Activated naive CD4-positive, alpha-beta T cell treated with anti-CD3 and anti-CD28 coated beads, Interleukin-2, amount 10 ng/mL, durations not matched to agents 7 days and 5 days (primary cell): ENCODE results near the gene SYT3.

Experiments used
- CTCF ChIA-PET: fragments of 350-600 bp; sonication (Branson Sonifier 250); formaldehyde crosslinking; loops from one replicate; lab custom pipeline; 2021; ENCODE audit warnings: antibody characterized with exemption; lab: Charles Lee
- DNase-seq: peaks from one replicate; pipeline ENCODE4 v3.0.0-alpha.2; 2020
- H3K27ac Mint-ChIP-seq: one replicate; pipeline ENCODE4 v1.8.0; 2021; ENCODE audit warnings: mild to moderate bottlenecking, moderate library complexity, mixed read lengths
- H3K27me3 Mint-ChIP-seq: one replicate; pipeline ENCODE4 v1.8.0; 2021; ENCODE audit warnings: mild to moderate bottlenecking, mixed read lengths
- H3K36me3 Mint-ChIP-seq: one replicate; pipeline ENCODE4 v1.8.0; 2021; ENCODE audit warnings: mixed read lengths
- H3K4me1 Mint-ChIP-seq: one replicate; pipeline ENCODE4 v1.8.0; 2021; ENCODE audit warnings: mixed read lengths
- H3K4me3 Mint-ChIP-seq: one replicate; pipeline ENCODE4 v1.8.0; 2021; ENCODE audit warnings: mild to moderate bottlenecking, moderate library complexity, mixed read lengths
- H3K9me3 Mint-ChIP-seq: one replicate; pipeline ENCODE4 v1.8.0; 2021; ENCODE audit warnings: mixed read lengths

SYT3 gene, protein sequence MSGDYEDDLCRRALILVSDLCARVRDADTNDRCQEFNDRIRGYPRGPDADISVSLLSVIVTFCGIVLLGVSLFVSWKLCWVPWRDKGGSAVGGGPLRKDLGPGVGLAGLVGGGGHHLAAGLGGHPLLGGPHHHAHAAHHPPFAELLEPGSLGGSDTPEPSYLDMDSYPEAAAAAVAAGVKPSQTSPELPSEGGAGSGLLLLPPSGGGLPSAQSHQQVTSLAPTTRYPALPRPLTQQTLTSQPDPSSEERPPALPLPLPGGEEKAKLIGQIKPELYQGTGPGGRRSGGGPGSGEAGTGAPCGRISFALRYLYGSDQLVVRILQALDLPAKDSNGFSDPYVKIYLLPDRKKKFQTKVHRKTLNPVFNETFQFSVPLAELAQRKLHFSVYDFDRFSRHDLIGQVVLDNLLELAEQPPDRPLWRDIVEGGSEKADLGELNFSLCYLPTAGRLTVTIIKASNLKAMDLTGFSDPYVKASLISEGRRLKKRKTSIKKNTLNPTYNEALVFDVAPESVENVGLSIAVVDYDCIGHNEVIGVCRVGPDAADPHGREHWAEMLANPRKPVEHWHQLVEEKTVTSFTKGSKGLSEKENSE

DNA sequence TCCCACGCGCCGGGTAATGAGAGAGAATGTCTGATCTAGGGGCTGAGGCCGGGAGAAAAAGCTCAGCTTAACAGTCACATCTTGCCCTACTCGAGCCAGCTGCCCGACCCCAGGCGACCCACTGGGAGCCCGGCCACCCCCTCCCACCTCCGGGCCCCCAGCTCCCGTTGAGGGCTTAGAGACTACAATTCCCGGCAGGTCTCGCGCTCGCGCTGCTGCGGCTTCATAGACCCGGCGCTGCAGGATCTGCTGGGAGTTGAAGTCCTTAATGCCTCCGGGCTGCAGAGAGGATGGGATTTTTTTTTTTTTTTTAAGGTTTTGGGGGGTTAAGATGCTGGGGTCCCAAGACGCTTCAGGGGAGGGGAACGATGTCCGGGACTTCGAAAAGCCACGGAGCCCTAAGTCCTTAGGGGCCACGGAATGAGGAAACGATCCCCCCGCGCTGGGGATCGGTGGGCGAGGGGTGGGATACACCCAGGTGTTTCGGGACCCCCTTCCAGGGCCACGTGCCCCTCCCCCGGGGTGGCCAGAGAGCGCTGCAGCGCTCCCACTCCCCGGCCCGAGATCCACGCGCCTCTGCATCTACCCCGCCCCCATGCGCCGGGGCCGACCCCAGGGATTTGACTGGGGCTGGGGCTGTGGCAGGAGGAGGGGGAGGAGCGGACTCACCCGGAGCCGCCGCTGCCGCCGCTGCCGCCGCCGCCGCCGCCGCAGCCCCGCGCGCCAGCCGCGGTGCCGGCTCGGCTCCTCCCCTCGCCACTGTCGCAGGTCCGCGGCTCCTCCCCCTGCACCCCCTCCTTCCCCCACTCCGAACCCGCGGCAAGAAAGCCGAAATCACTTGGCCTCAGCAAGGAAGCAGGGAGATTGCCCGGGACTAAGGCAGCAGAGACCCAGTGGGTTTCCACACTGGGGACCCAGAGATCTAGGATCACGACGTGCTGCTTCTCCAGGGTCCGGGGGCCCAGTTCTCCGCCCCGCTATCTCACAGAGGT is at the start of gene SYT3:
Gene SYT3, minus strand, starts transcription at position 761 of the 992 bp plus-strand sequence. CDS start 2,470 bp downstream, outside the sequence.
- H3K27me3 Mint-ChIP-seq, result peaks cover 52% of the 10 kb centered on the region
- H3K9me3 Mint-ChIP-seq, result peaks cover 8% of the 10 kb centered on the region
- peak; percentile 24 for DNase-seq
- no peak within 1 kb of the TSS for H3K27ac Mint-ChIP-seq
- H3K4me3 Mint-ChIP-seq, result no peak within 1 kb of the TSS
- no peaks in the 10 kb centered on the region for H3K36me3 Mint-ChIP-seq
- CTCF ChIA-PET, result no interaction called here
- peaks cover 2% of the 10 kb centered on the region for H3K4me1 Mint-ChIP-seq

DNA sequence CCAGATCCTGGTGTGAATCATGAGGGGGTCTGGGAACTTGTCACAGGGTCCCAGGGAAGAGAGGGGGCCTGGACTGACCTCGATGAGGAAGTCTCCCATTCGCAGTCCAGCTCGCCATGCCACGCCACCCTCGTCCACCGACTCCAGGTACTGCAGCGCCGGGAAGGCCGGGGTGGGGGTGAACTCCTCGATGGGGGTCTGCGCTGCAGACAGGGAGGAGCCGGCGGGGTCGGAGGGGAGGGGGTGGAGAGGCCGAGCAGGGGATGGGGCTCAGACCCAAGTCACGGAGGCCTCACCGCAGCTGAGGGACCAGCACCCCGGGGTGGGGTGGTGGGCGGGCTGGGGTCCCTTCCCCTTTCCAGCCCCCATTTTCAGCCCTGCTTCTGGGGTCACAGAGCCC is 49.1 kb upstream of the SYT3 start:
- DNase-seq, result no peak
- Mint-ChIP-seq H3K27me3 (peaks cover 59% of the 10 kb centered on the region), H3K4me3 (no peak overlapping the region), H3K9me3 (no peaks in the 10 kb centered on the region), H3K4me1 (no peaks in the 10 kb centered on the region), H3K36me3 (no peaks in the 10 kb centered on the region), H3K27ac (no peak overlapping the region)
- CTCF ChIA-PET, result no interaction called here

DNA sequence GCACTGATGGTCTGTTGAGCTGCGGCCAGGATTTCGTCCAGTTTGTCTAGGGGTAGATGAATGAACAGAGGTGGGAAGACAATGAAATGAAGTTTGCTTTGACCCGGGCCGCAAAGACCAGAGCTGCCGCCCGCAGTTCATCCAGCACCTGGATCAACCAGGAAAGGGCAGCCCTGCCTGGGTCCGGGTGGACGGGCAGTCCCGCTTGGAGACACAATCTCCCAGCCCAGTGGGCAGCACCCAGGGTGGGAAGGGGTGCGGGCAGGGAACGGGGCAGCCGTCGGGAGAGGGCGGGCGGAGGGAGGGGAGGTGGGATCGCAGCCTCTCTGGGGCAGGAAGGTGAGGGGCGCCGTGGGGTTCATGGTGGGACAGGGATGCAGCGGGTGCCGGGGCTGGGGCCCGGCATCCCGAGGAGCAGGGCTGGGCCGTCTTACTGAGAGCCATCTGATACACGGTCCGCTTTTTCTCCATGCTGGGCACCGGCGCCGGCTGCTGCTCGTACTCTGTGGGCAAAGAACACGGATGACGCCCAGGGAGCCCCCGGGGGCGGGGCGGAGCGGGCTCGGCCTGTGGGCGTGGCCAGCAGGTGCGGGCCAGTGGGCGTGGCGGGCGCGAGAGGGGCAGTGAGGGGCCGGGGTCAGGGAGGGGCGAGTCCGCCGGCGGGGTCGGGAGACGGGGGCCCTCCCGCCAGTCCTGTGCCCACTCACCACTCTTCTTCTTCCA is 46.8 kb upstream of the SYT3 start:
- CTCF ChIA-PET, result no interaction called here
- H3K36me3 Mint-ChIP-seq, result no peaks in the 10 kb centered on the region
- H3K27me3 Mint-ChIP-seq, result peaks cover 45% of the 10 kb centered on the region
- no peak overlapping the region for H3K4me3 Mint-ChIP-seq
- H3K4me1 Mint-ChIP-seq, result no peaks in the 10 kb centered on the region
- no peak for DNase-seq
- H3K27ac Mint-ChIP-seq, result no peak overlapping the region
- no peaks in the 10 kb centered on the region for H3K9me3 Mint-ChIP-seq

DNA sequence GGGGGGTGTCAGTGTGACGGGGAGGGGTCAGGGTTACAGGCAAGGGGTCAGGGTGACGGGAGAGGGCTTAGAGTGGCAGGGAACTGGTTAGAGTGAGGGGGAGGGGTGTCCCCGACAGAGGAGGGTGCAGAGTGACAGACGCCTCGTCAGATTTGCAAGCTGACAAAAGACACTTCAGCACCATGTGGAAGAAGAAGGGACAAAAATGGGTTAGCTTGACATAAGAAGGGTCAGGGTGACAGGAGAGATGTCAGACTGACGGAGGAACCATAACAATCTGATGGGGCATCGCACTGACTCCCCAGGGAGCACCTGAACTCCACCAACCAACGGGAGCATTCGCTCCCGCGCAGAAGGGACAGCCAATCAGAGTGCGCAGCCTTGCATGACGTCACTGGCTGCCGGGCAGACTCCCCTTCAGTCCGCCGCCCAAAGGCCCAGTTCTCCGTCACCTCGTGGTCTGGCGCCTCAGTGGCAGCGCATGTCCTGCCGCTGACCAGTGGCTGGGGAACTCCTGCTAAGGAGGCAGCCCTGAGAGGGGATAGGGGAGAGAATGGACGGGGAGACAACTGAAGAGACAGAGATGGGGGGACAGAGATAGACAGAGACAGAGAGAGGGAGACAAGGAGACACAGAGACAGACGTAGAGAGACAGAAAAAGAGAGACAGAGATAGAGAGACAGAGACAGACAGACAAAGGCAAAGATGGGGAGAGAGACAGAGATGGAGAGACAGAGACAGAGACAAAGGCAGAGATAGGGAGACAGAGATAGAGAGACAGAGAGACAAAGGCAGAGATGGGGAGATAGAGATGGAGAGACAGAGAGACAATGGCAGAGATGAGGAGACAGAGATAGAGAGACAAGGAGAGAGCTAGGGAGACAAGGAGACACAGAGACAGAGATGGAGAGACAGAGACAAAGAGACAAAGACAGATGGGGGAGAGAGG is 39.8 kb upstream of the SYT3 start:
- H3K4me3 Mint-ChIP-seq, result no peak overlapping the region
- CTCF ChIA-PET, result no interaction called here
- DNase-seq, result peak; percentile 75
- peaks cover 1% of the 10 kb centered on the region for H3K36me3 Mint-ChIP-seq
- H3K27me3 Mint-ChIP-seq, result peaks cover 28% of the 10 kb centered on the region
- no peaks in the 10 kb centered on the region for H3K4me1 Mint-ChIP-seq
- H3K9me3 Mint-ChIP-seq, result peaks cover 5% of the 10 kb centered on the region
- H3K27ac Mint-ChIP-seq, result no peak overlapping the region

DNA sequence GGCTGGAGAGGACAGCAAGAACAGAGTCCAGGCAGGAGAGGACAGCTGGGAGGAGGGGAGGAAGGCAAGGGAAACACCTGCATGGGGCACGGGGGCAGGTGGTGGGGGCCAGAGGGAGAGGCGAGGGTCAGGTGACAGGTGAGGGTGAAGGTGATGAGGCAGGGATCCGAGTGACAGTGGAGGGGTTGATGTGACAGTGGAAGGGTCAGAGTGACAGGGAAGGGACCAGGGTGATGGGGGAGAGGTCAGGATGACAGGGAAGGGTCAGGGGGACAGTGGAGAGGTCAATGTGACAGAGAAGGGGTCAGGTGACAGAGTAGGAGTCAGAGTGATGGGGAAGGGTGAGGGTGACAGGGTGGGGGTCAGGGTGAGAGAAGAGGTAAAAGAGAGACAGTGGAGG is 38.6 kb upstream of the SYT3 start:
- Mint-ChIP-seq H3K4me1 (no peaks in the 10 kb centered on the region), H3K27me3 (peaks cover 35% of the 10 kb centered on the region), H3K9me3 (peaks cover 5% of the 10 kb centered on the region), H3K4me3 (no peak overlapping the region), H3K27ac (no peak overlapping the region), H3K36me3 (peaks cover 1% of the 10 kb centered on the region)
- CTCF ChIA-PET, result no interaction called here
- no peak for DNase-seq

DNA sequence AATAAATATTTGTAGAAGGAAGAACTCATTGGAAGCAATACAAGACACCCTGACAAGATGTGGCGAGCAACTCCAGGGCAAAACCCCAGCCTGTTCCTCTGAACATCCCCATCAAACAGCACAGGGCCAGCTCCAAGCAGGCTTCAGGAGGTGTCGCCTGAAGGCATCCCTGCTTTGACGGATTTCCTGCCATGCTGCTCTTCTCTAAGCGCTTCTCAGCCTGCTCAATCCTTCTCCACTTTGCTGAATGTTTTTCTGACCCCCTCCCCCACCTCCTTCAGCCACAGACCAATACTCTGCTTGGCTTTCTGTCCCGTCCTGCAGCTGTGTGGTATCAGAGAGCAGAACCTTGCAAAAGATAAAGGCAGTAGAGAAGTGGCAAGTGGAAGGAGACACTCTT is 38.0 kb upstream of the SYT3 start:
- DNase-seq, result no peak
- no peak overlapping the region for H3K27ac Mint-ChIP-seq
- CTCF ChIA-PET, result no interaction called here
- no peaks in the 10 kb centered on the region for H3K4me1 Mint-ChIP-seq
- peaks cover 41% of the 10 kb centered on the region for H3K27me3 Mint-ChIP-seq
- H3K9me3 Mint-ChIP-seq, result peaks cover 5% of the 10 kb centered on the region
- H3K4me3 Mint-ChIP-seq, result no peak overlapping the region
- peaks cover 1% of the 10 kb centered on the region for H3K36me3 Mint-ChIP-seq

DNA sequence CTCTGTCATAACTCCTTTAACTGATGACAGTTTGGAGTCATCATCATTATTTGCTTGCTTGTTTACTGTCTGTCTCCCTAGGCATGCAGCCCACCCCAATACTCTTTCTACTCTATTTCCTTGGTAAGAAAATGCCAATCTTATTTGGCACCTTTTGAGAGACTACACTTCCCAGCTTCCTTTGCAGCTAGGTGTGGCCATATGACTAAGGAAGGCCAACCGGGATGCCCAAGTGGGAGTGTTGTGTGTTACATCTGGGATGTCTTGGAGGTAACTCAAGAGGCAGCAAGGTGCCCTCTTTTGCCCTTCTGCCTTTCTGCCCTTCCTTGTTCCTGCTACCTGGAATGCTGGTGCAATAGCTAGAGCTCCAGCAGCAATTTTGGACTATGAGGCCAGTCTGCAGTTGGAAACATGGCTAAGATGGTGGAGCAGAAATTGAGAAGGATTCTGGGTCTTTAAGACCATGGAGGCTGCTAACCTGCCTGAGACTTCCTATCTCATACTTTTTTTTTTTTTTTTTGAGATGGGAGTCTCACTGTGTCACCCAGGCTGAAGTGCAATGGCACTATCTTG is 37.0 kb upstream of the SYT3 start:
- CTCF ChIA-PET, result no interaction called here
- no peak overlapping the region for H3K4me3 Mint-ChIP-seq
- peaks cover 5% of the 10 kb centered on the region for H3K9me3 Mint-ChIP-seq
- peaks cover 51% of the 10 kb centered on the region for H3K27me3 Mint-ChIP-seq
- no peaks in the 10 kb centered on the region for H3K4me1 Mint-ChIP-seq
- no peak for DNase-seq
- no peak overlapping the region for H3K27ac Mint-ChIP-seq
- H3K36me3 Mint-ChIP-seq, result peaks cover 1% of the 10 kb centered on the region

DNA sequence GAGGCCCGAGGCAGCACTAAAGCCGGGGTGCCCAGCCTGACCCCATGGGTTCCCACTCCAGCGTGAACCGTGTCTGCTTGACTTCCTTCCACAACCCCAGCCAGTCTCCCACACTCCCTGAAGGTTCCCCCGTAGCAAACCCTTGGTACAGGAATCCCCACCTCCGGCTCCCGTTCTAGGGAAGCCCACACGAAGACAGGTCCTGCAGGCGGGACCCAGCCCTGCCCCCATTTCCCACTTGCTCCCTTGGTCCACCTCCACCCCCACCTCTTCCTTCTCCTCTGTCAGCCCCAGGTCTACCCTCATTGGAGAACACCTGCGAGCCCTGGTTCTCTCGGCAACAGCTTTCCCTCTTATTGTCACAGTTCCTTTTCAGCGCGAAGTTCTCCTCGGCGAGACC is 33.4 kb upstream of the SYT3 start:
- Mint-ChIP-seq H3K4me1 (no peaks in the 10 kb centered on the region), H3K36me3 (no peaks in the 10 kb centered on the region), H3K4me3 (no peak overlapping the region), H3K27me3 (peaks cover 58% of the 10 kb centered on the region), H3K27ac (no peak overlapping the region), H3K9me3 (no peaks in the 10 kb centered on the region)
- DNase-seq, result no peak
- CTCF ChIA-PET, result no interaction called here

DNA sequence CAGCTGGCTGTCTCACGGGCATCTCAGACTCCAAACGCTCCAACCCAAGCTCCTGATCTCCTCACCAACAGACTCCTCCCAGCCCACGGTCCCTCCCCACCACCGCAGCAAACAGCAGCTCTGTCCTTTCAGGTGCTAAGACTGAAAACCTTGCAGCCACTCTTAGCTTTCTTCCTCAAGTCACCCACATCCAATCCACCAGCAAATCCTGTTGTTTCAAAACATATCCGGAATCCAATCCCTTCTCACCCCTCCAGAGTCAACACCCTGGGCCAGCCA is 30.4 kb upstream of the SYT3 start:
- CTCF ChIA-PET, result interaction anchor here (0.6 to 1.2 kb wide), 7 partner anchors 11 to 252 kb away, joined by 3 to 5 read pairs (median 3); no protein-coding TSS in a partner anchor
- no peak for DNase-seq
- Mint-ChIP-seq H3K36me3 (no peaks in the 10 kb centered on the region), H3K27ac (peak overlapping the region; percentile 66), H3K4me3 (no peak overlapping the region), H3K4me1 (no peaks in the 10 kb centered on the region), H3K9me3 (no peaks in the 10 kb centered on the region), H3K27me3 (peaks cover 79% of the 10 kb centered on the region)

DNA sequence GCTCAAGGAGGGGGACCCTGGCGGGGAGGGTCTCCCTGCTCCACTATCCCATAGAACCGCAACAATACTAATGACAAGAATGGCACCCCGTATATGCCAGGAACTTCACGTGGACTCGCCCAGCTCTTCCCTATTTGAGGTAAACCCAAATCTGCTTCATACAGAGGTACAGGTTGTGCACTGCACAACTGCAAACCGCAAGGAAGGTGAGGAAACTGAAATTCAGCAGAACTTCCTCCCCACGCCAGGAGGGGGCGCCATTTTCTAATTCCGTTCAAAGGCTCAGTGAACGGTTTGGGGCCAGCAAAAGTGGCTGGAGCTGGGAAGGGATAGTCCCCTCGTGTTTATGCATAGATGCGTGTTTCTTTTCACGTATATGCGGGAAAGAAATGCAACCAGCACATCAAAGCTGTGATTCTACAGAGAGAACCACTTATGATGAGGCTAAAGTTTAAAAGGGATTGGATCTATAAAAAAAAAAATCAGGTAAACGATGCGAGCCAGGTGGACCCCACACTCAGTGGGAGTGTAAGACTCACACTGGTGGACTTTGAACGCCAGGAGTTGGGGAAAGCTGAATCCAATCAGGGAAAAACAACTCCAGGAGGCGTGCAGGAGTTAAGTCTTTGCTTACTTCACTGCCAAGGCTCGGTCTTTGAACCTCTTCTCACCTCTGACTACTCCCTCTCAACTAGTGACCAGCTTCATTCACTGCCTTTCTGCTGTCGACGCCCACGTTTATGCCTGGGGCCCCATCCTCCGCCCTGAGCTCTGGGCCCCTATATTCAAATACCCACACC is 29.8 kb upstream of the SYT3 start:
- H3K27ac Mint-ChIP-seq, result no peak overlapping the region
- no peak overlapping the region for H3K4me3 Mint-ChIP-seq
- no peaks in the 10 kb centered on the region for H3K9me3 Mint-ChIP-seq
- H3K27me3 Mint-ChIP-seq, result peaks cover 85% of the 10 kb centered on the region
- DNase-seq, result peak; percentile 60
- no peaks in the 10 kb centered on the region for H3K4me1 Mint-ChIP-seq
- CTCF ChIA-PET, result interaction anchor here (0.6 to 1.2 kb wide), 7 partner anchors 12 to 253 kb away, joined by 3 to 5 read pairs (median 3); no protein-coding TSS in a partner anchor
- H3K36me3 Mint-ChIP-seq, result no peaks in the 10 kb centered on the region

DNA sequence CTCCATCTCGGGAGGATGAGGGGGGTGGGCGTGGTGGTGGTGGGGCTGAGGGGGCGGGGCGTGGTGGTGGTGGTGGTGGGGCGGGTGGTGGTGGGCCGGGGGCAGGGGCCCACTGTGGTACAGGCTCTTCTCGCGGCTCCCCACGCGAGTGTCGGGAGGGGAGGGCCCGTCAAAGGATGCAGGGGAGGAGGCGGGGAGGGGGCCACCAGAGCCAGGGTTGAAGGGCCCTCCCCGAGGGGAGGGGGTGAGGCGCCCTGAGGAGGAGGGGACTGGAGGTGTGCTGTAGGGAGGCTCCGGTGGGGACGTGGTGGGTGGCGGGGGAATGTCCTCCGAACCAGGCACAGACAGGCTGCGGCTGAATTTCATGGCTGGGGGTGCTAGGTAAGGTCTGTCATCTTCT is 29.2 kb upstream of the SYT3 start:
- Mint-ChIP-seq H3K27me3 (peaks cover 85% of the 10 kb centered on the region), H3K4me3 (no peak overlapping the region), H3K9me3 (no peaks in the 10 kb centered on the region), H3K4me1 (no peaks in the 10 kb centered on the region), H3K36me3 (no peaks in the 10 kb centered on the region), H3K27ac (peak overlapping the region; percentile 14)
- DNase-seq, result no peak
- CTCF ChIA-PET, result no interaction called here

DNA sequence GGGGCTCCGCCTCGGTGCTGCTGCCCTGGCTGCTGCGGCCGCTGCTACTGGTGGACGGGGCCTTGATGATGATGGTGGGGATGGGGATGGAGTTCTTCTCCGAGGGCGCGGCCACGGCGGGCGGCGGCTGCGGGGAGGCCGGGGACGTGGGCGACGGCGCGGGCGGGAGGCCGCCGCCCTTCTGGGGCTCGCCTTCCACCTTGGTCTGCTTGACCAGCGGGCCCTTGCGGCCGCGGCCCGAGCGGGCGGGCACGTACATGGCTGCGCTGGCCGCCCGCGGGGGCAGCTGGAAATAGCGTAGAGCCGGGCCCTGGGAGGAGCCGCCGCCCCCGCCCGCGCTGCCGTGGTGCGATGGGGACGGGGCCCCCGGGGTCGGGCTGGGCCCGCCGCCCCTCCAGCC is 28.7 kb upstream of the SYT3 start:
- H3K4me3 Mint-ChIP-seq, result no peak overlapping the region
- H3K4me1 Mint-ChIP-seq, result no peaks in the 10 kb centered on the region
- no peak for DNase-seq
- H3K9me3 Mint-ChIP-seq, result no peaks in the 10 kb centered on the region
- CTCF ChIA-PET, result no interaction called here
- H3K27me3 Mint-ChIP-seq, result peaks cover 85% of the 10 kb centered on the region
- H3K27ac Mint-ChIP-seq, result no peak overlapping the region
- H3K36me3 Mint-ChIP-seq, result no peaks in the 10 kb centered on the region
